HG03045 (cell line): ENCODE data around the gene NUDT22.

Source experiments
- ATAC-seq: cut with Tn5 transposase; IDR thresholded peaks from one replicate; pipeline ENCODE4 v1.9.1; 2021; ENCODE audit warnings: mild to moderate bottlenecking, moderate library complexity; ENCODE audit not compliant: unreplicated experiment

The NUDT22 gene

DNA sequence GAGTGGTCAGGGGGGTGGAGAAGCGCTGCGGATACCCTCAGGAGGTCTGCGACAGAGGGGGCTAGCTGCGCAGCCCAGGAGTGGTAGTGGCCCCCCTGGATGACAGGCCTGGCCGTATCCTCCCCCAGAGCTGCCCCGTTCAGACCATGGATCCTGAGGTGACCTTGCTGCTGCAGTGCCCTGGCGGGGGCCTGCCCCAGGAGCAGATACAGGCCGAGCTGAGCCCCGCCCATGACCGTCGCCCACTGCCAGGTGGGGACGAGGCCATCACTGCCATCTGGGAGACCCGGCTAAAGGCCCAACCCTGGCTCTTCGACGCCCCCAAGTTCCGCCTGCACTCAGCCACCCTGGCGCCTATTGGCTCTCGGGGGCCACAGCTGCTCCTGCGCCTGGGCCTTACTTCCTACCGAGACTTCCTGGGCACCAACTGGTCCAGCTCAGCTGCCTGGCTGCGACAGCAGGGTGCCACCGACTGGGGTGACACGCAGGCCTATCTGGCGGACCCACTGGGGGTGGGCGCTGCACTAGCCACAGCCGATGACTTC lies 505 bp downstream of the NUDT22 start:
- ATAC-seq = peak; percentile 27

DNA sequence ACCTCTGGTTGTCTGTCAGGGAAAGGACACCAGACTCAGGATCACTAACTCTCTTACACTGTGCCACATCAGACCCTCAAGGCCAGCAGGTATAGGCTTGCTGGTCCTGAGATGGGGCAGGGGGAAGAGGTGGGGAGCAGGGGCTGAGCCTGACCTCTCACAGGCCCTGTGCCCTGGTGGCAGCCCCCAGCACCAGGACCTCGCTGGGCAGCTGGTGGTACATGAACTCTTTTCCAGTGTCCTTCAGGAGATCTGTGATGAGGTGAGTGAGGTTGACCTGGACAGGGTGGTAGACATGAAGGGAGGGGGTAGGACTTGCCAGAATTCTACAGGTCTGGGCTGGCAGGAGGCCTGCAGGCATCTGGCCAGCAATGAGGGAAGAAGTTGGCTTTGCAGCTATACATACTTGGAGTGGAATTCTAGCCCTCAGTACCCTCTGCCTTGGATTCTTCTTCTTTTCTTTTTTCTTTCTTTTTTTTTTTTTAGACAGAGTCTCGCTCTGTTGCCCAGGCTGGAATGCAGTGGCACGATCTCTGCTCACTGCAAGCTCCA lies 1.4 kb downstream of the NUDT22 start:
- ATAC-seq = no peak

DNA sequence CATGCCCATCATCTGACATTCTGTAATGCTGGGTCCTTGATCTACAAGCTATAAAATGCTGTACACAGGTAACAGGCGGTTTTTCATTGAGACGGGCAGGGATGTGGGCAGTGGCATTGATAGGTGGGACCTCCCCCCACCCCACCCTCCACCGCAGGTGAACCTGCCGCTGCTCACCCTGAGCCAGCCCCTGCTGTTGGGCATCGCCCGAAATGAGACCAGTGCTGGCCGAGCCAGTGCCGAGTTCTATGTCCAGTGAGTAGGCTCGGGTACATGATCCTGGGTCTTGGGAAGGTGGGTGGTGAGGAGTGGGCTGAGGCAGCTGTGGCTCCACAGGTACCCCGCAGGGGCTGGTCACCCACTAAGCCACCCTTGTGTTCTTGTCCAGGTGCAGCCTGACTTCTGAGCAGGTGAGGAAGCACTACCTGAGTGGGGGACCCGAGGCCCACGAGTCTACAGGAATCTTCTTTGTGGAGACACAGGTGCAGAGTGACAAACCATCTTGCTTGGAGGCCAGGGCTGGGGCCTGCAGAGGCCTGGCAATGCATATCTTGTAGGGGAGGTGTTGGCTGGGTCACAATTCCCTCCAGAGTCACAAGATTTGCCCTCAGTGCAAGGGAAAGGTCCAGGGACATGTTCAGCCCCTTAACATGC lies 3.1 kb downstream of the NUDT22 start:
- ATAC-seq = no peak

DNA sequence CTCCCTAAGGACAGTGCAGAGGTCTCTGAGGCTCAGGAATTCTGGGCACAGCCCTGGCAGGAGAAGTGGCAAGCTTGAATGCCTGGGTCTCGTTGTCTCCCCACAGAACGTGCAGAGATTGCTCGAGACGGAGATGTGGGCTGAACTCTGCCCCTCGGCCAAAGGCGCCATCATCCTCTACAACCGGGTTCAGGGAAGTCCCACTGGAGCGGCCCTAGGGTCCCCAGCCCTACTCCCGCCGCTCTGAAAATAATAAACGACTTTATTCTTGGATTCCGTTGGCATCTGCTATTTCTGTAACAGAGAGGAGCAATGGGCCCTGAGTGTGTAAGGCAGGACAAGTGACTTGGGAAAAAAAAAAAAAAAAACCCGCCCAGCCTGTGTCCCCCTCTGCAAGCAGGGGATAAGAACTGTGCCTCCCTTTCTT lies 3.7 kb downstream of the NUDT22 start:
- ATAC-seq = no peak

DNA sequence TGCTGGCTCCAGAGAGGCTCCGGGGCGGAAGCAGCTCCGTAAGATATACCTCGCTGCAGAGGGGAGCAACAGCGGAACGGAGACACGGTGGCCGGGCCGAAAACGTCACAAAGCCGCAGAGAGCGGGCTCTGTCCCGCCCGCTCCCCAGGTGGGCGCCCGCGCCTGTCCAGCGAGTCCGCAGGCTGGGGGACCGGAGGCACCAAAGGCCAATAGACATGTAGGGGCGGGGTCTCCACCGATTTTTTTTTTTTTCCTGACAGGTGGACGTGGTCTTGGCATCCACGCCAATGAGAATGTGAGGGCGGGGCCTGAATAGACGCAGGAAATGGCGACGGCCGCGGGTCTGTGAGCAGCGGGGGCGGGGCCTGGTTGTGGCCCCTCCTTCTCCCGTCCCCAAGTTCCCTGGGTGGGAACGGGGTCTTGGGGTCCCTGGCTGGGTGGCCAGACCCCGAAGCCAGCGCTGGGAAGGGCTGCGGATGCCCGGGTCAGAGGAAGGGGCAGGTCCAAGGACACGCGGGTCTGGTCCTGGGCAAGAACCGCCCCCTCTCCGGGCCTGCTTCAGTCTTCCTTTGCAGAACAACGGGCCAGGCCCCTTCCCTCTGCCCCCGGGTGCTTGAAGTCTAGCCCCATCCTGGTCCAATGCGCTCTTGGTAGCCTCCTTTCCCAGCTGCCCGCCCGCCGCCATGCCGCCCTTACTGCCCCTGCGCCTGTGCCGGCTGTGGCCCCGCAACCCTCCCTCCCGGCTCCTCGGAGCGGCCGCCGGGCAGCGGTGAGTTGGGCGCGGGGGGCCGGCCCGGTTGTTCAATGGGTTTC lies 4.3 kb downstream of the NUDT22 start, which contains the start of gene DNAJC4:
TSS of gene DNAJC4 (plus strand) at position 378 of the 814 bp plus-strand sequence. CDS start at position 685, 307 bp downstream.
- peak; percentile 39 for ATAC-seq

DNA sequence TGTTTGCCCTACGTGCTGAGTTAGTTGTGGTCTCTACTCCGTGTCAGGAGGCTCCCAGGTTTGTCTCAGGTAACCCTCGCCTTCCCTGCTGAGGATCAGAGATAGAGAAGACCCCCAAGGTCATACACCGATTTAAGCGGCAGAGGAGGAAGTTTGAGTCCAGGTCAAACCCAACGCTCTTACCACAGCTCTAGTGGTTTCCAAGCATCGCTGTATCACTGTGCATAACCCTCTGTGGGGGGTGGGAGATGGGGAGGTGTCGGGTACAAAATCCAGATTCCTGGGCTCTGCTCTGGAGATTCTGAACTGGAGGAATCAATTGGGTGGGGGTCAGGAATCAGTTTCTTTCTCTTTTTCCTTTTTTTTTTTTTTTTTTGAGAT lies 4.9 kb downstream of the NUDT22 start:
- no peak for ATAC-seq

DNA sequence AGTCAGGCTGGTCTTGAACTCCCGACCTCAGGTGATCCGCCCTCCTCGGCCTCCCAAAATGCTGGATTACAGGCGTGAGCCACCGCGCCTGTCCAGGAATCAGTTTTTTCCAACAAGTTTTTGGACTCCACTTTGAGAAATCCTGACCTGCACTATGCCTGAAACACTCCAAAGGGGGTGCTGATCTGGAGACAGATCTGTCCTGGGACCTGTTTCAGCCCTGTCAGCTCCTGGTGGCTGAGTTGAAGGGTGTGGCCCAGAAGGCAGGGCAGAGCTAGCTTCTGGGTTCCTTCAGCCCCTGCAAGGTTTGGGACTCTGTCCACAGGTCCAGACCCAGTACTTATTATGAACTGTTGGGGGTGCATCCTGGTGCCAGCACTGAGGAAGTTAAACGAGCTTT lies 5.5 kb downstream of the NUDT22 start:
- no peak for ATAC-seq

DNA sequence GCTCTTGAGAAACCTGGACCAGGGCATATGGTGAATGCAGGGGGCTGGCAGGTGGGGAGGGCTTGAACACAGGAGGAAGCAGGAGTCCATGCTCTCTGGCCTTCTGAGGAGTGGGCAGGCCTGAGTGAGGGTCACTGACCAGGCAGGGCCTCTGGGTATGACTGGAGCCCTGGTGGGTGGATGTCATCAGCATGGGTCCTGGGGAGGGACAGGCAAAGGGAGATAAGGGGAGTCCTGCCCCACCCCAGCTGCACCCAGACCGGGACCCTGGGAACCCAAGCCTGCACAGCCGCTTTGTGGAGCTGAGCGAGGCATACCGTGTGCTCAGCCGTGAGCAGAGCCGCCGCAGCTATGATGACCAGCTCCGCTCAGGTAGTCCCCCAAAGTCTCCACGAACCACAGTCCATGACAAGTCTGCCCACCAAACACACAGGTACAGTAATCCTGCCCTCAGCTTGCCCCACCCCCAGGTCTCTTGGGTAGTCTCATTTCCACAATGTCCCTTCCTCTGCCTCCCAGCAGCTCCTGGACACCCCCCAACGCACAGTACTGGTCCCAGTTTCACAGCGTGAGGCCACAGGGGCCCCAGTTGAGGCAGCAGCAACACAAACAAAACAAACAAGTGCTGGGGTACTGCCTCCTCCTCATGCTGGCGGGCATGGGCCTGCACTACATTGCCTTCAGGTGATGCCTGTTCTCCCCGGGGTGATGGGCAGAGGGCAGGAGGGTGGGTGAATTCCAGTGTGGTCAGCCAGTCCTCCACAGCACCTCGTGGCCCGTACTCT lies 6.3 kb downstream of the NUDT22 start:
- ATAC-seq = no peak

DNA sequence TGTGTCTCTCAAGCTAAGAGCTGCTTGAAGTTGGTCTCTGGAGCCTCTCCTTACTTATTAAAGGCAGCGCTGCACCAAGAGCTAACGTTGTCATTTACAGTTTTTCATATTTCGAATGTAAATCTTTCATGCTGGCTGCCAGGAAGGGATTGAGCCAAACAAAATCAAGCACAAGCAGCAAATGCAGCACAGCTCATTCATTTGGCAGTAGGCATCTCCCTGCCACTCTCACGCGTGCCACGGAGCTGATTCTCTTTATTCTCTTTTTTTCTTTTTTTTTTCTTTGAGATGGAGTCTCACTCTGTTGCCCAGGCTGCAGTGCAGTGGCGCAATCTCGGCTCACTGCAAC lies 6.9 kb downstream of the NUDT22 start:
- ATAC-seq = no peak

DNA sequence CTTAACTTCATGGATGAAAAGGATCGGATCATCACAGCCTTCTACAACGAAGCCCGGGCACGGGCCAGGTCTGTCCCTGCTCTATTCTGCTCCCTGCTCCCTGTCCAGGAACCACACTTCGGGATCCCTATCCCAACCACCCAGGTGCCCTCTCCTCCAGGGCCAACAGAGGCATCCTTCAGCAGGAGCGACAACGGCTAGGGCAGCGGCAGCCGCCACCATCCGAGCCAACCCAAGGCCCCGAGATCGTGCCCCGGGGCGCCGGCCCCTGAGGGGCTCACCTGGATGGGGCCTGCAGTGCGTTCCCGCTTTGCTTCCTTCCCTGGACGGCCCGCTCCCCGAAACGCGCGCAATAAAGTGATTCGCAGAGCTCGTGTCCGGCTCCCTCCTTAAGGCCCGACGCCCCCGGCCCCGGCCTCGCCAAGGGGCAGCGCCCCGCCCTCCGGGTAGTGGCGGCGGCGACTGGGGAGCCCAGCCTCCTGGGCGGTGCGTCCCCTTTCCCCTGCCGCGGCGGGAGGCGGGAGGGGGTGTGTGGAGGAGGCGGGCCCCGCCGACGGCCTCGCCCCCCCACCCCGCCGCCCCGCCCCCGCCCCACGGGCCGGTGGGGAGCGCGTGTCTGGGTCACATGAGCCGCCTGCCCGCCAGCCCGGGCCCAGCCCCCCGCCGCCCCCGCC lies 8.0 kb downstream of the NUDT22 start, which contains the start of gene VEGFB:
TSS of gene VEGFB (plus strand) at position 672 of the 674 bp plus-strand sequence. CDS start 250 bp downstream, outside the sequence.
- ATAC-seq = peak; percentile 41

DNA sequence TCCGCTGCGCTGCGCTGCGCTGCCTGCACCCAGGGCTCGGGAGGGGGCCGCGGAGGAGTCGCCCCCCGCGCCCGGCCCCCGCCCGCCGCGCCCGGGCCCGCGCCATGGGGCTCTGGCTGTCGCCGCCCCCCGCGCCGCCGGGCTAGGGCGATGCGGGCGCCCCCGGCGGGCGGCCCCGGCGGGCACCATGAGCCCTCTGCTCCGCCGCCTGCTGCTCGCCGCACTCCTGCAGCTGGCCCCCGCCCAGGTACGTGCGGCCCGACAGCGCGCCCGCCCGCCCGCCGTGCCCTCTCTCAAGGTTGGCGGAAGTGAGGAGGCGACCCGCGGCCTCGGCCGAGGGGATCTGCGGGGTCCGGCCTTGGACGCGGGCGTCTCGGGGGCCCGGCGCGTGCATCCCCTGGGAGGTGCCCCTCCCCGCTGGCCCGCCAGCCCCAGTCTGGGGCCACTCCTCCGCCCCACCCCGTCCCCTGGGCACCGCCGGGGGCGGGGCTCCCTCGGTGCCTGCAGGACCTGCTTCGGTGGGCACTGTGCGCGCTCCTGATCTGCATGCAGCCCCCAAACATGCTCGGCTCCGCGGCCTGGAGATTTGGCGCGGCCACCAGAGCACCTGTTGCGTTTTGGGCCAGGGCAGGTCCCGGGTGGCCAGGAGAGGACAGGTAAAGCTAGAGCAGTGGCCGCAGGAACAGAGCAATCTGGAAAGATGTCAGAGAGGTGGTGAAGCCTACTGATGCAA lies 8.7 kb downstream of the NUDT22 start:
- ATAC-seq = peak; percentile 19

DNA sequence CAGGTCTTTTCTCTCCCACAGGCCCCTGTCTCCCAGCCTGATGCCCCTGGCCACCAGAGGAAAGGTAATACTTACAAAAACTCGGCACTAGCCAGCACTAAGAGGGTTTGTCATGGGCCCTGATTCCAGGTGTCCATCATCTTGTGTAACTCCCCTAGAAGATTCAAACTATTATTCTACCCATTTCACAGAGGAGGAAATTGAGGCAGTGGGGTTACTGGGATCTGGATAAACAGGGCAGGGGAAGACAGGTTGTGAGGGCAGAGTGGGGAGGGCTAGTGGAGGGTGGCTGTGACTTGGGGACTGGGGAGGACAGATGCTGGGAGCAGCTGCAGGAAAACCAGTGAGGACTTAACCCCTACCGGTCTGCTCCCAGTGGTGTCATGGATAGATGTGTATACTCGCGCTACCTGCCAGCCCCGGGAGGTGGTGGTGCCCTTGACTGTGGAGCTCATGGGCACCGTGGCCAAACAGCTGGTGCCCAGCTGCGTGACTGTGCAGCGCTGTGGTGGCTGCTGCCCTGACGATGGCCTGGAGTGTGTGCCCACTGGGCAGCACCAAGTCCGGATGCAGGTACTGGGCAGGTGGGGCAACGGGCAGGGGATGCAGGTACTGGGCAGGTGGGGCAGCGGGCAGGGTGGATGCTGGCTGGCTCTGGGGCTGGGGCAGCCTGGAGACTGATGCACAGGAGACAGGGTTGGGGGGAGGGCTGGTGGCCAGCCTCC lies 9.5 kb downstream of the NUDT22 start:
- no peak for ATAC-seq

DNA sequence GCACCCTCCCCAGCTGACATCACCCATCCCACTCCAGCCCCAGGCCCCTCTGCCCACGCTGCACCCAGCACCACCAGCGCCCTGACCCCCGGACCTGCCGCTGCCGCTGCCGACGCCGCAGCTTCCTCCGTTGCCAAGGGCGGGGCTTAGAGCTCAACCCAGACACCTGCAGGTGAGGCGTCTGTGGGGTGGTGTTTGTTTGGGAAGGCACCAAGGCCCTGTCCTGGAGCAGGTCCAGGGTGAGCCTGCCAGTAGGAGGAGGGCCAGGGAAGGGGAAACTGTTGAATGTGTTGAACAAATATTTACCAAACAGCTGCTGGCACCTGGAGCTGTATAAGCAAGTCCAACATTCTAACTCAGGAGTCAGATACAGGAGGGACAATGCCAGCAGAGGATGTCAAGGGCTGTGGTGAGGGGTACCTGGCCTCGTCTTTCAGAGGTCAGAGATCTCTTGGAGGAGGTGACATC lies 11.4 kb downstream of the NUDT22 start:
- ATAC-seq = no peak

DNA sequence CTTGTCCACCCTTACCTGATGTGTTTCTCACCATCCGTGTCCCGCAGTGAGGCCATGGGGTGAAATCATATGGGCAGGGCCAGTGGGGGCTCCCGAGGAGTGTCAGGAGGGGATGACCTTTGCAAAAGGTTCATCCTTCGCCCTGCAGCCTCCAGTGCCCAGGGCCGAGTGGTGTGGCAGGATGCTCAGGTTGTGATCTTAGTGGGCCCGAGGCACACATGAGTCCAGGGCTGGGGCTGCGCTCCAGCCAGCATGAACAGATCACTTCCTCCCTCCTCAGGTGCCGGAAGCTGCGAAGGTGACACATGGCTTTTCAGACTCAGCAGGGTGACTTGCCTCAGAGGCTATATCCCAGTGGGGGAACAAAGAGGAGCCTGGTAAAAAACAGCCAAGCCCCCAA lies 12.0 kb downstream of the NUDT22 start:
- no peak for ATAC-seq

DNA sequence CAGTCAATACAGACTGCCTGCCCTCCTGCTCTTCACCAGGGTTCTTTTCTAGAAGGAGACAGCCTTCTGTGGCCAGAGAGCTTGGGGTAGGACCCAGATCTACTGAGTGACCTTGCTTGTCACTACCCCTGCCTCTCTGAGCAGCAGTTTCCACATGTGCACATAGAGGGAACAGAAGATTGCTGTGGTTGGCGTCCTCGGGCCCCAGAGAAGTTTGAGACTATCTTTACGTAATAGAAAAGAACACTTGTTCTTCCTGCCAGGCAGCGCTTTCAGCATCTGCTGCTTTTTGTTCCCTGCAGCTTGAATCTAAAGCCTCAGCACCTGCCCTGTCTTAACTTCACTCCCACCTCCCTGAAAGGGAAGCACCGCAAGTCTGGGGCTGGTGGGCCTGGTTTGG lies 12.9 kb downstream of the NUDT22 start:
- no peak for ATAC-seq

DNA sequence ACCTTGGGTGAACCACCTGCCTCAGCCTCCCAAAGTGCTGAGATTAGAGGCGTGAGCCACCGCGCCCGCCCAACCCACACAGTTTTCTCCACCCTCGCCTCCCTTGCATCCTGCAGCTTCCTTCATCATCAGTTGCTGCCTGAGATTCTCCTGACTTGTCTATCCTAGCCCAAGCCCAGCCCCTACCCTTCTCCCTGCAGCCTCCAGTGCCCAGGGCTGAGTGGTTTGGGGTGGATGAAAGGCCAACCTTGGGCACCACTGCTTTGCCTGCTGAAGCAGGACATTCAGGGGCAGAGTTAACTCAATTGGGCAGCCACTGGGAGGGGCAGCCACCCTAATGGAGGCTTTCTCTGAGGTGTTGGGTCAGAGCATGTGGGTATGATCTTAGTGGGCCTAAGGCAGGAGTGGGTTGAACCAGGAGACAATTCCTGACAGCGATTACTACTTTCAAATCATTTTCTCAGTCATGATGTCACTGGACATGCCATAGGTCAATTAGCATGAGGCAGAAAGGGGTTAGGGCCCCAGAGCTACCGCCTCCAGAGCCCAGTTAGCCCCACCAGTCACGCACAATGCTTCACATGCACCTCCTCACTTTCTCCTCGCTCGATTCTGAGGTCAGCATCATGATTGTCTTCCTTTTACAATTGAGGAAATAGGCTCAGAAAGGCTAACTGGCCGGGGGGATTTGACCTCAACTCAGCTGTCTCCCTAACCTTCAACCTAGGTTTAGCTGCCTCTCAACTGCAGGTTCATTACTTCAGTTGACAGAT lies 13.8 kb downstream of the NUDT22 start:
- no peak for ATAC-seq

DNA sequence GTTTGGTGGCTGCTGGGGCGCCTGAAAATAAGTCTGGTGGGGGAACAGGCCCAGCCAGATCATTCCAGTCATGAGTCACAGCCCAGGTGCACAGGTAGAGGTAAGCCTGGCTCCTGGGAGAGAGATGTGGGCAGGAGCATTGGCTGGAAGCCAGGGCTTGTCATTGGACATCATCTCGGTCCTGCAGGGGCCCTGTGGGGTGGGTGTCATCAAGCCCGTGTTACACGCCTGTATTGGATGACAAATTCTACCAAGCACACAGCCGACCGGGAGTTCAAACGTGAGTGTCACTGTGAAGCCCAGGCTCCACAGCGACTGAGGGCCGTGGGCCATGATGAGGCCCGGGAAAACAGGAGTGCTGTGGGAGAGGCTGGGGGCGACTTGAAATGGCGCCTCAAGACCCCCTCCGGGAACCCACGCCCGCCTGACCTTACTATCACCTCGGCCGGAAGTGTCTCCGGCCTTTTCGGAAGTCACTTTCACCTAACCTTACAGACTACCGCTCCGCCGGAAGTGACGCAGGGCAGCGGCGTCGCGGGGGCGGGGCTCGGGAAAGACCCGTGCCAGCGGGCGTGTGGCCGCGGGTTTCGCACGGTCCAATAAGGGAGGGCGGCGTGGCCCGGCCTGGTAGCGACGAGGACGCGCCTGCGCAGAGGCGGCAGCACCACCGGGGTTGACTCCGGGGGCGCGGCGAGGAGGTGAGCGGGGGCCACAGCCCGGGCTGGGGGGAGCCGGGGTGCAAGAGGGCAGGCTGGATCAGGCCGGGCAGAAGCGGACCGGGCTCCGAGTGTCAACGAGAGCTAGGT lies 14.6 kb downstream of the NUDT22 start, which contains the start of gene FKBP2:
TSS of gene FKBP2 (plus strand) at position 661 of the 806 bp plus-strand sequence. CDS start 1,293 bp downstream, outside the sequence.
- peak; percentile 49 for ATAC-seq
